ENCODE data around the gene OTOGL. TPM values are rescaled to one million over a fixed set of nuclear protein-coding genes. Genes with fewer than 3 reads are reported as not detected.

The OTOGL gene
- polyA plus RNA-seq, 3 donors, result not detected

DNA sequence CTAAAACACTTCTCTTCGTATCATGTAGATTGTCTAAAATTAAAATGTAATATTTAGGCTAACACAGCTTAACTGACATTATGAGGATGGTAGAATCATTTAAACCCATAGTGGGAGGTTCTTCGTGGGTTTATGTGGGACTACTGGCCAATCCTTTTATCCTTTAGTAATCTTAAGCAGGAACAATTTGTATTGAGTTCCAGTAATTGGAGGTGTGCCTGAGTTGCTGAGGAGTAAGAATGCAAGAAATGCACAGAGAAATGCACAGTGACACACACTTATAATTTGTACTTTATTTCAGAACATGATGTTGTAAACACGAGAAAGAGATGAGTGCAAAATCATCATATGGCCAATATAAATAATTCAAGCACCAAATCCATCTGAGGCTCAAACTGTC, 22.3 kb downstream of the OTOGL start:
- Histone ChIP-seq H3K4me1 (ENCODE audit: control insufficient read depth in 1 of 2, insufficient read depth in 2 of 2, low read length in 2 of 2) (no peaks in the 10 kb centered on the region), H3K27me3 (ENCODE audit: control insufficient read depth in 2 of 2, insufficient read depth in 2 of 2, low read length in 2 of 2) (no peaks in the 10 kb centered on the region), H3K36me3 (replicated peaks in 1 of 2; ENCODE audit: control insufficient read depth in 1 of 2, insufficient read depth in 2 of 2, low read length in 2 of 2) (no peaks in the 10 kb centered on the region), H3K4me2 (replicated peaks; ENCODE audit: extremely low read depth, low read length, poor library complexity, severe bottlenecking) (no peak overlapping the region), H2AFZ (ENCODE audit: insufficient read depth, low read depth, low read length, poor library complexity, severe bottlenecking) (no peak overlapping the region), H3K9me3 (replicated peaks in 1 of 2; ENCODE audit: control insufficient read depth in 1 of 2, insufficient read depth in 1 of 2, low read length in 2 of 2) (no peaks in the 10 kb centered on the region), H3K27ac (ENCODE audit: low read depth in 1 of 2, low read length in 2 of 2) (no peak overlapping the region), H4K20me1 (ENCODE audit: insufficient read depth, low read length) (no peaks in the 10 kb centered on the region), H3K4me3 (replicated peaks in 1 of 3; ENCODE audit: low read depth in 2 of 3, low read length in 3 of 3) (no peak overlapping the region), H3K9ac (ENCODE audit: insufficient read depth, low read length, poor library complexity, severe bottlenecking) (no peak overlapping the region), H3K79me2 (ENCODE audit: insufficient read depth, low read length) (no peaks in the 10 kb centered on the region)
- TF ChIP-seq, protein P1, sequence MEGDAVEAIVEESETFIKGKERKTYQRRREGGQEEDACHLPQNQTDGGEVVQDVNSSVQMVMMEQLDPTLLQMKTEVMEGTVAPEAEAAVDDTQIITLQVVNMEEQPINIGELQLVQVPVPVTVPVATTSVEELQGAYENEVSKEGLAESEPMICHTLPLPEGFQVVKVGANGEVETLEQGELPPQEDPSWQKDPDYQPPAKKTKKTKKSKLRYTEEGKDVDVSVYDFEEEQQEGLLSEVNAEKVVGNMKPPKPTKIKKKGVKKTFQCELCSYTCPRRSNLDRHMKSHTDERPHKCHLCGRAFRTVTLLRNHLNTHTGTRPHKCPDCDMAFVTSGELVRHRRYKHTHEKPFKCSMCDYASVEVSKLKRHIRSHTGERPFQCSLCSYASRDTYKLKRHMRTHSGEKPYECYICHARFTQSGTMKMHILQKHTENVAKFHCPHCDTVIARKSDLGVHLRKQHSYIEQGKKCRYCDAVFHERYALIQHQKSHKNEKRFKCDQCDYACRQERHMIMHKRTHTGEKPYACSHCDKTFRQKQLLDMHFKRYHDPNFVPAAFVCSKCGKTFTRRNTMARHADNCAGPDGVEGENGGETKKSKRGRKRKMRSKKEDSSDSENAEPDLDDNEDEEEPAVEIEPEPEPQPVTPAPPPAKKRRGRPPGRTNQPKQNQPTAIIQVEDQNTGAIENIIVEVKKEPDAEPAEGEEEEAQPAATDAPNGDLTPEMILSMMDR (IDR thresholded peaks at IDR 0.05), result no peak
- Mint-ChIP-seq H3K9me3 (peaks cover 0 to 5% (median under 1%) of the 10 kb centered on the region in 7 donors), H3K4me1 (no peaks in the 10 kb centered on the region), H3K27me3 (ENCODE audit: low read depth in 3 of 3) (peaks cover 0 to 3% (median 0%) of the 10 kb centered on the region in 3 donors), H3K36me3 (no peaks in the 10 kb centered on the region), H3K27ac (no peak overlapping the region), H3K4me3 (no peak overlapping the region)
- no peak for DNase-seq
- WGBS (ENCODE audit: insufficient coverage), result no CpG with 5 or more reads among the region's 3 CpGs
- intact Hi-C loops (cut with micrococcal nuclease), result no loop called here

DNA sequence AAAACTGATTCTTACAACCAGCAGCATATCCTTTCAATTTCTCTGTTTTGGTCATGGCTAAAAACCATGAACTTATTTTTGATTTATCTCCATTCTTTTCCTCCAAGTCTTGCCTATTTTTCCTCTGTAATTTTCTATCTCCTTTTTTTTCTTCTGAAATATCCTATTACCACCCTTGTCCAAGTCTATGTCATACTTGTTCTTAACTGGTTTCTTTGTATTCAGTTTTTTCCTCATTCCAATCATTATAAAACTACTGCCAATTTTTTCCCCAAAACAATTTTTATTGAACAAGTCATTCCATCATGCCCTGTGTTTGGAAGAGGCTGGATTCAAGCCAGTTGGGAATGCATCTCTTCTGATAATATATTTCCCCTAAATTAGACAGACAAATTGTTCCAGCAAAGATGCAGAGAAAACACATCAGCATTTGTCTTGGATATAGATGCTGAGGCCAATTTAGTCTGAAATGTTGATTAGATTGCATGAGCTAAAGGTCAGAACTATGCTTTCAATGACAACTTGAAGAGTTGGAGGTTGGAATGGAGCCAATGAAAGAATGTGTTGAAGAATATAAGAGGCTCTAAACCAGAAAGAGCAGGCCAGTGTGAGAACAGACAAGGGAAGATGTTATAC, 30.7 kb downstream of the OTOGL start:
- Mint-ChIP-seq H3K36me3 (no peaks in the 10 kb centered on the region), H3K4me3 (no peak overlapping the region), H3K9me3 (peaks cover 2 to 18% (median 7%) of the 10 kb centered on the region in 7 donors), H3K4me1 (no peaks in the 10 kb centered on the region), H3K27ac (no peak overlapping the region), H3K27me3 (ENCODE audit: low read depth in 3 of 3) (peaks cover 0 to 2% (median 0%) of the 10 kb centered on the region in 3 donors)
- Histone ChIP-seq H3K27ac (ENCODE audit: low read depth in 1 of 2, low read length in 2 of 2) (no peak overlapping the region), H3K27me3 (ENCODE audit: control insufficient read depth in 2 of 2, insufficient read depth in 2 of 2, low read length in 2 of 2) (no peaks in the 10 kb centered on the region), H3K79me2 (ENCODE audit: insufficient read depth, low read length) (no peaks in the 10 kb centered on the region), H3K4me3 (replicated peaks in 1 of 3; ENCODE audit: low read depth in 2 of 3, low read length in 3 of 3) (no peak overlapping the region), H2AFZ (ENCODE audit: insufficient read depth, low read depth, low read length, poor library complexity, severe bottlenecking) (no peak overlapping the region), H3K4me1 (ENCODE audit: control insufficient read depth in 1 of 2, insufficient read depth in 2 of 2, low read length in 2 of 2) (no peaks in the 10 kb centered on the region), H3K4me2 (replicated peaks; ENCODE audit: extremely low read depth, low read length, poor library complexity, severe bottlenecking) (no peak overlapping the region), H3K9ac (ENCODE audit: insufficient read depth, low read length, poor library complexity, severe bottlenecking) (no peak overlapping the region), H3K9me3 (replicated peaks in 1 of 2; ENCODE audit: control insufficient read depth in 1 of 2, insufficient read depth in 1 of 2, low read length in 2 of 2) (no peaks in the 10 kb centered on the region), H4K20me1 (ENCODE audit: insufficient read depth, low read length) (no peaks in the 10 kb centered on the region), H3K36me3 (replicated peaks in 1 of 2; ENCODE audit: control insufficient read depth in 1 of 2, insufficient read depth in 2 of 2, low read length in 2 of 2) (no peaks in the 10 kb centered on the region)
- DNase-seq, result no peak
- TF ChIP-seq, protein P1 (IDR thresholded peaks at IDR 0.05), result no peak
- intact Hi-C loops (cut with micrococcal nuclease), result no loop called here
